Measurements from ENCODE around the gene OAS2. TPM values are rescaled to one million over a fixed set of nuclear protein-coding genes. Genes with fewer than 3 reads are reported as not detected.

The OAS2 gene
- total RNA-seq, 2 donors from 2014 or later, result 3.0 to 3.2 TPM

- Histone ChIP-seq H3K4me3 (no peak overlapping the region), H3K36me3 (no peaks in the 10 kb centered on the region), H3K27ac (no peak overlapping the region), H3K4me1 (no peaks in the 10 kb centered on the region), H3K9ac (ENCODE audit: low read depth in 2 of 2, low read length in 2 of 2) (no peak overlapping the region), H3K9me3 (no peaks in the 10 kb centered on the region), H3K27me3 (no peaks in the 10 kb centered on the region)
- intact Hi-C loops (cut with DNase I), result no loop called here
- TF ChIP-seq CTCF (IDR thresholded peaks at IDR 0.05), result no peak
- DNase-seq, result no peak
Observed at GRCh38 chr12:113006641-113007040, 28.3 kb downstream of the OAS2 start.

- H3K36me3 ChIP-seq, result no peaks in the 10 kb centered on the region
- intact Hi-C loops (cut with DNase I), result no loop called here
- no peak for TF ChIP-seq CTCF (IDR thresholded peaks at IDR 0.05)
- no peak overlapping the region for H3K4me3 ChIP-seq
- H3K9ac ChIP-seq (ENCODE audit: low read depth in 2 of 2, low read length in 2 of 2), result no peak overlapping the region
- no peaks in the 10 kb centered on the region for H3K9me3 ChIP-seq
- no peak overlapping the region for H3K27ac ChIP-seq
- DNase-seq, result no peak
- H3K27me3 ChIP-seq, result no peaks in the 10 kb centered on the region
- H3K4me1 ChIP-seq, result no peaks in the 10 kb centered on the region
Observed at GRCh38 chr12:113007166-113007565, 28.8 kb downstream of the OAS2 start.

GRCh38 chr12:113010701-113011100 lies 32.4 kb downstream of the OAS2 start:
- Histone ChIP-seq H3K9ac (ENCODE audit: low read depth in 2 of 2, low read length in 2 of 2) (no peak overlapping the region), H3K9me3 (no peaks in the 10 kb centered on the region), H3K4me1 (no peaks in the 10 kb centered on the region), H3K27me3 (no peaks in the 10 kb centered on the region), H3K27ac (no peak overlapping the region), H3K36me3 (no peaks in the 10 kb centered on the region), H3K4me3 (no peak overlapping the region)
- TF ChIP-seq CTCF (IDR thresholded peaks at IDR 0.05), result no peak
- no peak for DNase-seq
- intact Hi-C loops (cut with DNase I), result no loop called here

GRCh38 chr12:113014565-113014964 lies 36.2 kb downstream of the OAS2 start:
- no peak overlapping the region for H3K27ac ChIP-seq
- no peaks in the 10 kb centered on the region for H3K36me3 ChIP-seq
- H3K27me3 ChIP-seq, result no peaks in the 10 kb centered on the region
- H3K4me1 ChIP-seq, result no peaks in the 10 kb centered on the region
- no peak for TF ChIP-seq CTCF (IDR thresholded peaks at IDR 0.05)
- H3K9ac ChIP-seq (ENCODE audit: low read depth in 2 of 2, low read length in 2 of 2), result no peak overlapping the region
- no peak overlapping the region for H3K4me3 ChIP-seq
- no peaks in the 10 kb centered on the region for H3K9me3 ChIP-seq
- DNase-seq, result no peak
- intact Hi-C loops (cut with DNase I), result no loop called here

- Histone ChIP-seq H3K4me1 (no peaks in the 10 kb centered on the region), H3K27me3 (no peaks in the 10 kb centered on the region), H3K9me3 (no peaks in the 10 kb centered on the region), H3K36me3 (no peaks in the 10 kb centered on the region), H3K4me3 (no peak overlapping the region), H3K9ac (ENCODE audit: low read depth in 2 of 2, low read length in 2 of 2) (no peak overlapping the region), H3K27ac (no peak overlapping the region)
- TF ChIP-seq CTCF (IDR thresholded peaks at IDR 0.05), result no peak
- intact Hi-C loops (cut with DNase I), result no loop called here
- no peak for DNase-seq
Observed at GRCh38 chr12:113016796-113017195, 38.5 kb downstream of the OAS2 start.

GRCh38 chr12:113019025-113019424 lies 40.7 kb downstream of the OAS2 start:
- Histone ChIP-seq H3K4me1 (no peaks in the 10 kb centered on the region), H3K4me3 (no peak overlapping the region), H3K36me3 (no peaks in the 10 kb centered on the region), H3K9me3 (no peaks in the 10 kb centered on the region), H3K27me3 (no peaks in the 10 kb centered on the region), H3K27ac (no peak overlapping the region), H3K9ac (ENCODE audit: low read depth in 2 of 2, low read length in 2 of 2) (no peak overlapping the region)
- no peak for TF ChIP-seq CTCF (IDR thresholded peaks at IDR 0.05)
- intact Hi-C loops (cut with DNase I), result no loop called here
- DNase-seq, result no peak

Measured in colonic mucosa (tissue), 4 donors.